ENCODE data around the gene SLC16A3. TPM values are rescaled to one million over a fixed set of nuclear protein-coding genes. Genes with fewer than 3 reads are reported as not detected.

Gene SLC16A3
- total and polyA plus RNA-seq, 2 donors (not counting 3 experiments of a cell fraction or from before 2014, with no cell fraction given): 95.9 to 171 TPM

DNA sequence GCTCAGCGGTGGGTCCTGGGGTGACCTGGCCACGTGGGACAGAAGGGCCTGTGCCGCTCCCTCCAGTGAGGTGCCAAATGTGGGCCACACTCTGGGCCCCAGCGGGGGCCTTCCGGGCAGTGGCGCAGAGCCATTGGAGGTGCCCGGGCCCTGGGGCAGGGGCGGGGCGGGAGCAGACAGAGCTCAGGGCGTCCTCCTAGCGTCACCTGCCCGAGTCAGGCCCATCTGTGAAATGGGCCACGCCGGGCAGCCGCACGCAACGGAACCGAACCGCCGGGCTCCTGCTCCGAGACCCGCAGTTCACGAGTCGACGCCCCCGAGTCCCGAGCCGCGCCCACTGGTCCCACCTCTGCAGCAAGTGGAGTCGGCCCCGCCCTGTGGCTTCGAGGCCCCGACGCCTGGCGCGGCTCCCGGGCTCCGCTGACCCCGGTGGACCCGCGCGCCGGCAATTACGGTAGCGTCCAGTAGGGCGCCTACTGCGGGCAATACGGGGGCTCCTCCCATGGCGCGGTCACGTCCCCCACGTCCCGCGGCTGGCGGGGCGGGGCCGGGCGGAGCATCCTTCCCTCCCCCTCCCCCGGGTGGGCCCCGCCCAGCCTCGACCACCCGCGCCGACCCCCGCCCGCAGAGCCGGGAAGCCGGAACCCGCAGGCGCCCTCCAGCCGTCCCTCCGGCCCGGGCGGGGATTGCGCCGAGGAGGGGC lies 1.9 kb downstream of the SLC16A3 start:
- CTCF ChIA-PET: interaction anchor here (1.0 to 8.8 kb wide), 5 partner anchors 11 to 200 kb away, joined by 3 to 104 read pairs (median 4); no protein-coding TSS in a partner anchor
- DNase-seq (ENCODE audit: low read depth, low spot score) (peak; percentile 75), FAIRE-seq (peak; percentile 83)
- BruUV-seq (replicated peaks): no TSS peak
- intact Hi-C loops (cut with micrococcal nuclease) (loop anchor here (10.0 kb wide), 1 partner anchor 196 kb away; the partner anchor contains the start of genes DCXR and RAC3), dilution Hi-C loops (cut with MboI; ENCODE audit: extremely low pct_ligation_motif_present, low sequenced_read_pairs) (no loop called here)
- H3K9ac ChIP-seq (replicated peaks; ENCODE audit: extremely low read depth, insufficient read depth, low read length): peak overlapping the region; percentile 52
- no peak overlapping the region for H2AFZ ChIP-seq (ENCODE audit: low read depth, low read length)
- no peaks in the 10 kb centered on the region for H3K9me1 ChIP-seq (replicated peaks; ENCODE audit: control insufficient read depth, extremely low read depth, insufficient read depth, low read length)
- peak overlapping the region; percentile 84 for H3K4me2 ChIP-seq (ENCODE audit: insufficient read depth, low read length)
- H3K27ac ChIP-seq (ENCODE audit: insufficient read depth, low read depth, low read length): peak overlapping the region; percentile 55
- TF ChIP-seq, protein P1, sequence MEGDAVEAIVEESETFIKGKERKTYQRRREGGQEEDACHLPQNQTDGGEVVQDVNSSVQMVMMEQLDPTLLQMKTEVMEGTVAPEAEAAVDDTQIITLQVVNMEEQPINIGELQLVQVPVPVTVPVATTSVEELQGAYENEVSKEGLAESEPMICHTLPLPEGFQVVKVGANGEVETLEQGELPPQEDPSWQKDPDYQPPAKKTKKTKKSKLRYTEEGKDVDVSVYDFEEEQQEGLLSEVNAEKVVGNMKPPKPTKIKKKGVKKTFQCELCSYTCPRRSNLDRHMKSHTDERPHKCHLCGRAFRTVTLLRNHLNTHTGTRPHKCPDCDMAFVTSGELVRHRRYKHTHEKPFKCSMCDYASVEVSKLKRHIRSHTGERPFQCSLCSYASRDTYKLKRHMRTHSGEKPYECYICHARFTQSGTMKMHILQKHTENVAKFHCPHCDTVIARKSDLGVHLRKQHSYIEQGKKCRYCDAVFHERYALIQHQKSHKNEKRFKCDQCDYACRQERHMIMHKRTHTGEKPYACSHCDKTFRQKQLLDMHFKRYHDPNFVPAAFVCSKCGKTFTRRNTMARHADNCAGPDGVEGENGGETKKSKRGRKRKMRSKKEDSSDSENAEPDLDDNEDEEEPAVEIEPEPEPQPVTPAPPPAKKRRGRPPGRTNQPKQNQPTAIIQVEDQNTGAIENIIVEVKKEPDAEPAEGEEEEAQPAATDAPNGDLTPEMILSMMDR (IDR thresholded peaks at IDR 0.05; ENCODE audit: extremely low read depth in 1 of 2, insufficient read depth in 1 of 2, low read depth in 1 of 2, low read length in 2 of 2): peak in 1 of 2 donors; percentile 65
- TF ChIP-seq GATA2 (IDR thresholded peaks at IDR 0.05; ENCODE audit: insufficient read depth, insufficient read length, low read depth, low read length): no peak
- TF ChIP-seq EZH2 (IDR thresholded peaks at IDR 0.05; ENCODE audit: borderline replicate concordance, low read depth, low read length, severe bottlenecking): no peak
- TF ChIP-seq POLR2A (IDR thresholded peaks at IDR 0.05; ENCODE audit: low read depth, low read length): peak; percentile 44
- no peak for TF ChIP-seq FOS (IDR thresholded peaks at IDR 0.05; ENCODE audit: borderline replicate concordance, insufficient read depth, low read length)
- TF ChIP-seq JUN (IDR thresholded peaks at IDR 0.05; ENCODE audit: borderline replicate concordance, insufficient read depth, insufficient read length, low read depth): no peak
- TF ChIP-seq, protein P2, sequence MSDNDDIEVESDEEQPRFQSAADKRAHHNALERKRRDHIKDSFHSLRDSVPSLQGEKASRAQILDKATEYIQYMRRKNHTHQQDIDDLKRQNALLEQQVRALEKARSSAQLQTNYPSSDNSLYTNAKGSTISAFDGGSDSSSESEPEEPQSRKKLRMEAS (IDR thresholded peaks at IDR 0.05; ENCODE audit: insufficient read depth, insufficient read length): no peak
- TF ChIP-seq POLR2AphosphoS5 (IDR thresholded peaks at IDR 0.05; ENCODE audit: insufficient read depth, low read depth, low read length): peak; percentile 82
- TF ChIP-seq MYC (IDR thresholded peaks at IDR 0.05; ENCODE audit: low read depth, low read length): no peak
- peak overlapping the region; percentile 53 to 89 (median 71) for H3K4me3 ChIP-seq (replicated peaks in 1 of 3; ENCODE audit: insufficient read depth in 1 of 3, low read depth in 1 of 3, low read length in 3 of 3)
- peaks cover 21% of the 10 kb centered on the region for H3K4me1 ChIP-seq (ENCODE audit: control insufficient read depth, extremely low read depth, insufficient read depth, low read length)
- H4K20me1 ChIP-seq (replicated peaks; ENCODE audit: control insufficient read depth, extremely low read depth, insufficient read depth, low read length): no peaks in the 10 kb centered on the region
- no peaks in the 10 kb centered on the region for H3K9me3 ChIP-seq (replicated peaks; ENCODE audit: control insufficient read depth, insufficient read depth, low read length)
- peaks cover 0 to 4% of the 10 kb centered on the region in 2 experiments for H3K36me3 ChIP-seq (ENCODE audit: control insufficient read depth in 2 of 2, extremely low read depth in 1 of 2, insufficient read depth in 2 of 2, low read length in 2 of 2)
- H3K79me2 ChIP-seq (ENCODE audit: control insufficient read depth, insufficient read depth, low read length): peaks cover 64% of the 10 kb centered on the region
- no peaks in the 10 kb centered on the region for H3K27me3 ChIP-seq (ENCODE audit: control insufficient read depth in 2 of 2, insufficient read depth in 2 of 2, low read length in 2 of 2)
- POLR2A ChIA-PET: no interaction called here
